ENCODE measurements around the gene RAB27B.
A peak's percentile ranks its signal among the peaks of the same experiment; 100 is the strongest.

The RAB27B gene

GRCh38 chr18:54856105-54856646 is 27.9 kb downstream of the RAB27B start:
- Mint-ChIP-seq H3K4me1 (ENCODE audit: low read depth in 2 of 2) (peaks cover 10 to 21% of the 10 kb centered on the region in 2 donors), H3K9me3 (no peaks in the 10 kb centered on the region), H3K36me3 (ENCODE audit: insufficient read depth) (no peaks in the 10 kb centered on the region), H3K4me3 (no peak overlapping the region), H3K27ac (no peak overlapping the region), H3K27me3 (no peaks in the 10 kb centered on the region)
- no peak for DNase-seq
- ATAC-seq (replicated peaks): no peak

GRCh38 chr18:54857499-54857898 is 29.2 kb downstream of the RAB27B start:
- Mint-ChIP-seq H3K4me1 (ENCODE audit: low read depth in 2 of 2) (peaks cover 9 to 19% of the 10 kb centered on the region in 2 donors), H3K27me3 (no peaks in the 10 kb centered on the region), H3K9me3 (no peaks in the 10 kb centered on the region), H3K36me3 (ENCODE audit: insufficient read depth) (no peaks in the 10 kb centered on the region), H3K4me3 (no peak overlapping the region), H3K27ac (no peak overlapping the region)
- ATAC-seq (replicated peaks) (no peak), DNase-seq (no peak)

GRCh38 chr18:54859667-54860421 is 31.6 kb downstream of the RAB27B start:
- no peak overlapping the region for H3K4me3 Mint-ChIP-seq
- DNase-seq (no peak), ATAC-seq (replicated peaks) (no peak)
- no peaks in the 10 kb centered on the region for H3K27me3 Mint-ChIP-seq
- H3K4me1 Mint-ChIP-seq (ENCODE audit: low read depth in 2 of 2): peaks cover 3 to 9% of the 10 kb centered on the region in 2 donors
- no peak overlapping the region for H3K27ac Mint-ChIP-seq
- H3K36me3 Mint-ChIP-seq (ENCODE audit: insufficient read depth): no peaks in the 10 kb centered on the region
- H3K9me3 Mint-ChIP-seq: no peaks in the 10 kb centered on the region

- DNase-seq (no peak), ATAC-seq (replicated peaks) (no peak)
- H3K36me3 Mint-ChIP-seq (ENCODE audit: insufficient read depth): no peaks in the 10 kb centered on the region
- H3K27ac Mint-ChIP-seq: no peak overlapping the region
- no peaks in the 10 kb centered on the region for H3K9me3 Mint-ChIP-seq
- H3K4me1 Mint-ChIP-seq (ENCODE audit: low read depth in 2 of 2): peaks cover 3 to 7% of the 10 kb centered on the region in 2 donors
- H3K4me3 Mint-ChIP-seq: no peak overlapping the region
- H3K27me3 Mint-ChIP-seq: no peaks in the 10 kb centered on the region
Measured at GRCh38 chr18:54860941-54861340, 32.7 kb downstream of the RAB27B start.

- H3K36me3 Mint-ChIP-seq (ENCODE audit: insufficient read depth): no peaks in the 10 kb centered on the region
- H3K27ac Mint-ChIP-seq: no peak overlapping the region
- no peaks in the 10 kb centered on the region for H3K27me3 Mint-ChIP-seq
- H3K9me3 Mint-ChIP-seq: no peaks in the 10 kb centered on the region
- no peak overlapping the region for H3K4me3 Mint-ChIP-seq
- DNase-seq (no peak), ATAC-seq (replicated peaks) (no peak)
- no peaks in the 10 kb centered on the region for H3K4me1 Mint-ChIP-seq (ENCODE audit: low read depth in 2 of 2)
Measured at GRCh38 chr18:54867131-54867530, 38.9 kb downstream of the RAB27B start.

GRCh38 chr18:54871231-54871630 is 43.0 kb downstream of the RAB27B start:
- Mint-ChIP-seq H3K27me3 (no peaks in the 10 kb centered on the region), H3K4me1 (ENCODE audit: low read depth in 2 of 2) (peaks cover 4 to 7% of the 10 kb centered on the region in 2 donors), H3K4me3 (no peak overlapping the region), H3K9me3 (no peaks in the 10 kb centered on the region), H3K36me3 (ENCODE audit: insufficient read depth) (no peaks in the 10 kb centered on the region), H3K27ac (no peak overlapping the region)
- DNase-seq (no peak), ATAC-seq (replicated peaks) (no peak)

- DNase-seq (no peak), ATAC-seq (replicated peaks) (no peak)
- no peak overlapping the region for H3K4me3 Mint-ChIP-seq
- no peak overlapping the region for H3K27ac Mint-ChIP-seq
- H3K9me3 Mint-ChIP-seq: no peaks in the 10 kb centered on the region
- H3K4me1 Mint-ChIP-seq (ENCODE audit: low read depth in 2 of 2): peaks cover 4 to 7% of the 10 kb centered on the region in 2 donors
- H3K36me3 Mint-ChIP-seq (ENCODE audit: insufficient read depth): peaks cover 3% of the 10 kb centered on the region
- H3K27me3 Mint-ChIP-seq: no peaks in the 10 kb centered on the region
Measured at GRCh38 chr18:54872681-54873080, 44.4 kb downstream of the RAB27B start.

- H3K9me3 Mint-ChIP-seq: no peaks in the 10 kb centered on the region
- no peak overlapping the region for H3K27ac Mint-ChIP-seq
- H3K27me3 Mint-ChIP-seq: no peaks in the 10 kb centered on the region
- H3K4me3 Mint-ChIP-seq: no peak overlapping the region
- peaks cover 4 to 7% of the 10 kb centered on the region in 2 donors for H3K4me1 Mint-ChIP-seq (ENCODE audit: low read depth in 2 of 2)
- DNase-seq: no peak
- ATAC-seq (replicated peaks): no peak
- H3K36me3 Mint-ChIP-seq (ENCODE audit: insufficient read depth): peaks cover 3% of the 10 kb centered on the region
Measured at GRCh38 chr18:54873884-54874255, 45.6 kb downstream of the RAB27B start.

GRCh38 chr18:54875063-54875462 is 46.8 kb downstream of the RAB27B start:
- peaks cover 4 to 7% of the 10 kb centered on the region in 2 donors for H3K4me1 Mint-ChIP-seq (ENCODE audit: low read depth in 2 of 2)
- H3K27ac Mint-ChIP-seq: peak overlapping the region in 1 of 2 donors; percentile 49
- H3K4me3 Mint-ChIP-seq: no peak overlapping the region
- no peaks in the 10 kb centered on the region for H3K9me3 Mint-ChIP-seq
- H3K36me3 Mint-ChIP-seq (ENCODE audit: insufficient read depth): peaks cover 3% of the 10 kb centered on the region
- no peaks in the 10 kb centered on the region for H3K27me3 Mint-ChIP-seq
- DNase-seq: no peak
- ATAC-seq (replicated peaks): no peak

- no peak overlapping the region for H3K4me3 Mint-ChIP-seq
- no peaks in the 10 kb centered on the region for H3K9me3 Mint-ChIP-seq
- H3K27me3 Mint-ChIP-seq: no peaks in the 10 kb centered on the region
- peaks cover 3% of the 10 kb centered on the region for H3K36me3 Mint-ChIP-seq (ENCODE audit: insufficient read depth)
- peaks cover 4 to 7% of the 10 kb centered on the region in 2 donors for H3K4me1 Mint-ChIP-seq (ENCODE audit: low read depth in 2 of 2)
- no peak for ATAC-seq (replicated peaks)
- no peak overlapping the region for H3K27ac Mint-ChIP-seq
- DNase-seq: no peak
Measured at GRCh38 chr18:54877076-54877475, 48.8 kb downstream of the RAB27B start.

- Mint-ChIP-seq H3K4me1 (ENCODE audit: low read depth in 2 of 2) (peaks cover 2 to 4% of the 10 kb centered on the region in 2 donors), H3K27ac (no peak overlapping the region), H3K9me3 (no peaks in the 10 kb centered on the region), H3K27me3 (no peaks in the 10 kb centered on the region), H3K36me3 (ENCODE audit: insufficient read depth) (peaks cover 3% of the 10 kb centered on the region), H3K4me3 (no peak overlapping the region)
- ATAC-seq (replicated peaks): no peak
- DNase-seq: no peak
Measured at GRCh38 chr18:54878159-54878622, 49.9 kb downstream of the RAB27B start.

- Mint-ChIP-seq H3K27me3 (no peaks in the 10 kb centered on the region), H3K4me1 (ENCODE audit: low read depth in 2 of 2) (no peaks in the 10 kb centered on the region), H3K4me3 (no peak overlapping the region), H3K36me3 (ENCODE audit: insufficient read depth) (peaks cover 3% of the 10 kb centered on the region), H3K9me3 (no peaks in the 10 kb centered on the region), H3K27ac (no peak overlapping the region)
- no peak for DNase-seq
- no peak for ATAC-seq (replicated peaks)
Measured at GRCh38 chr18:54878659-54879358, 50.5 kb downstream of the RAB27B start.

GRCh38 chr18:54879691-54880090 is 51.4 kb downstream of the RAB27B start:
- H3K4me1 Mint-ChIP-seq (ENCODE audit: low read depth in 2 of 2): no peaks in the 10 kb centered on the region
- H3K9me3 Mint-ChIP-seq: no peaks in the 10 kb centered on the region
- peaks cover 3% of the 10 kb centered on the region for H3K36me3 Mint-ChIP-seq (ENCODE audit: insufficient read depth)
- ATAC-seq (replicated peaks) (no peak), DNase-seq (no peak)
- H3K27me3 Mint-ChIP-seq: no peaks in the 10 kb centered on the region
- no peak overlapping the region for H3K27ac Mint-ChIP-seq
- H3K4me3 Mint-ChIP-seq: no peak overlapping the region

All from effector memory CD8-positive, alpha-beta T cell (primary cell).